Uterus (tissue), 4 donors: ENCODE data around the gene ITFG2. TPM values are rescaled to one million over a fixed set of nuclear protein-coding genes. Genes with fewer than 3 reads are reported as not detected.
A peak's percentile ranks its signal among the peaks of the same experiment; 100 is the strongest.

Experiments
- DNase-seq, 2 donors: peaks; one replicate each; pipeline ENCODE4 v3.0.0-alpha.2; 2019 to 2020
- H3K27ac ChIP-seq, 2 donors: fragments of 200-600 bp; sonication (generic); 1 replicate in 1 of 2; 2 replicates in 1 of 2; pipeline ENCODE4 v1.5.1; 2016 to 2018
- H3K27me3 ChIP-seq, 2 donors: fragments of 200-600 bp; sonication (generic); one replicate each; pipeline ENCODE4 v1.5.1; 2018 to 2019; ENCODE audit warnings: control low read depth in 1 of 2
- H3K36me3 ChIP-seq, 2 donors: fragments of 200-600 bp; sonication (generic); one replicate each; pipeline ENCODE4 v1.5.1; 2019; ENCODE audit warnings: control low read depth in 1 of 2
- H3K4me1 ChIP-seq, 2 donors: fragments of 200-600 bp; sonication (generic); one replicate each; pipeline ENCODE4 v1.5.1; 2018 to 2019; ENCODE audit warnings: control low read depth in 1 of 2
- H3K4me3 ChIP-seq, 2 donors: fragments of 200-600 bp; sonication (generic); 1 replicate in 1 of 2; 2 replicates in 1 of 2; pipeline ENCODE4 v1.5.1; 2018 to 2019; ENCODE audit warnings: mild to moderate bottlenecking in 1 of 2
- H3K9me3 ChIP-seq, 2 donors: fragments of 200-600 bp; sonication (generic); one replicate each; pipeline ENCODE4 v1.5.1; 2019; ENCODE audit warnings: control low read depth in 1 of 2
- CTCF ChIP-seq, 4 experiments: fragments of 200-600 bp in 2 of 4; fragments of 450-650 bp in 2 of 4; sonication (generic) in 2 of 4; IDR thresholded peaks; one replicate each; pipeline ENCODE4 v1.5.1; 2016 to 2019; ENCODE audit warnings: antibody characterized with exemption in 4 of 4, mild to moderate bottlenecking in 2 of 4, moderate library complexity in 1 of 4
- POLR2A ChIP-seq, 2 donors: fragments of 450-650 bp; IDR thresholded peaks; one replicate each; pipeline ENCODE4 v1.6.1; 2016; ENCODE audit warnings: antibody characterized with exemption in 2 of 2, mild to moderate bottlenecking in 1 of 2, moderate library complexity in 1 of 2
- intact Hi-C: fragments of 100-400 bp; cut with DNase I; formaldehyde crosslinking; loops from one replicate; pipeline ENCODE4 v1.15.1; 2023; ENCODE audit warnings: low total_unique reads
- total RNA-seq, 4 donors: library from RNA; depleted of rRNA in 3 of 4; stranded (reverse); fragments of >200 nt in 3 of 4; gene quantifications; one replicate each; pipeline versions ENCODE4 v1.1.0 to v1.2.4, GENCODE V29; 2014 to 2023
- donor health status: DM: yes; HTN: yes; CAD: no.

The ITFG2 gene
- total RNA-seq, 4 donors from 2014 or later: 30.5 to 92.6 (median 35.0) TPM

GRCh38 chr12:2801044-2801783, 11.3 kb upstream of the ITFG2 start:
- TF ChIP-seq POLR2A (IDR thresholded peaks at IDR 0.05) (no peak), CTCF (IDR thresholded peaks at IDR 0.05) (no peak)
- intact Hi-C loops: no loop called here
- Histone ChIP-seq H3K27me3 (no peaks in the 10 kb centered on the region), H3K9me3 (no peaks in the 10 kb centered on the region), H3K27ac (no peak overlapping the region), H3K4me1 (peaks cover 4% of the 10 kb centered on the region in 2 donors), H3K4me3 (no peak overlapping the region), H3K36me3 (no peaks in the 10 kb centered on the region)
- DNase-seq: no peak

GRCh38 chr12:2803635-2804392, 8.7 kb upstream of the ITFG2 start:
- peak overlapping the region in 1 of 2 donors; percentile 23 for H3K27ac ChIP-seq

GRCh38 chr12:2804393-2805142, 7.9 kb upstream of the ITFG2 start:
- DNase-seq: peak; percentile 52 to 59
- TF ChIP-seq CTCF (IDR thresholded peaks at IDR 0.05) (no peak), POLR2A (IDR thresholded peaks at IDR 0.05) (no peak)
- H3K27ac ChIP-seq: peak overlapping the region; percentile 4 to 39
- H3K27me3 ChIP-seq: no peaks in the 10 kb centered on the region
- peaks cover 0 to 4% of the 10 kb centered on the region in 2 donors for H3K4me1 ChIP-seq
- H3K4me3 ChIP-seq: no peak overlapping the region
- H3K9me3 ChIP-seq: no peaks in the 10 kb centered on the region
- no peaks in the 10 kb centered on the region for H3K36me3 ChIP-seq
- intact Hi-C loops: no loop called here

More at GRCh38 chr12:2803635-2804392, 8.7 kb upstream of the ITFG2 start:
- H3K4me3 ChIP-seq: no peak overlapping the region
- H3K27me3 ChIP-seq: no peaks in the 10 kb centered on the region
- no peak for TF ChIP-seq CTCF (IDR thresholded peaks at IDR 0.05)
- TF ChIP-seq POLR2A (IDR thresholded peaks at IDR 0.05): no peak
- H3K4me1 ChIP-seq: peaks cover 0 to 4% of the 10 kb centered on the region in 2 donors
- intact Hi-C loops: no loop called here
- no peaks in the 10 kb centered on the region for H3K36me3 ChIP-seq
- H3K9me3 ChIP-seq: no peaks in the 10 kb centered on the region
- no peak for DNase-seq

GRCh38 chr12:2805143-2805520, 7.3 kb upstream of the ITFG2 start:
- no peaks in the 10 kb centered on the region for H3K9me3 ChIP-seq
- no peak for DNase-seq
- peaks cover 0 to 4% of the 10 kb centered on the region in 2 donors for H3K4me1 ChIP-seq
- H3K27me3 ChIP-seq: no peaks in the 10 kb centered on the region
- peak overlapping the region; percentile 4 to 39 for H3K27ac ChIP-seq
- intact Hi-C loops: no loop called here
- no peak for TF ChIP-seq CTCF (IDR thresholded peaks at IDR 0.05)
- H3K36me3 ChIP-seq: no peaks in the 10 kb centered on the region
- H3K4me3 ChIP-seq: no peak overlapping the region
